Stimulated activated CD8-positive, alpha-beta memory T cell treated with anti-CD3 and anti-CD28 coated beads, Interleukin-12 subunit alpha, Interleukin-12 subunit beta, amount 100 ng/mL, for 4 hours (primary cell): ENCODE results near the gene SOAT2.
"Not testable (repeated sequence)": the region's sequence is repeated elsewhere in the genome, so short reads cannot be mapped to it uniquely, and the experiment has no call there.

Experiments used
- DNase-seq: peaks from one replicate; pipeline ENCODE4 v3.0.0-alpha.2; 2020; ENCODE audit warnings: low read depth

Gene SOAT2

GRCh38 chr12:53147653-53148052 is 44.4 kb downstream of the SOAT2 start:
- no peak for DNase-seq

- no peak for DNase-seq
These were observed 47.8 kb downstream of the SOAT2 start for GRCh38 chr12:53151039-53151438.

- DNase-seq = no peak
These were observed 49.1 kb downstream of the SOAT2 start for GRCh38 chr12:53152390-53152789.

GRCh38 chr12:53159195-53159839 is 56.0 kb downstream of the SOAT2 start:
- peak; percentile 74 for DNase-seq

GRCh38 chr12:53160000-53160399 is 56.7 kb downstream of the SOAT2 start:
- DNase-seq = no peak

GRCh38 chr12:53160673-53161072 is 57.4 kb downstream of the SOAT2 start:
- no peak for DNase-seq

- no peak for DNase-seq
These were observed 58.0 kb downstream of the SOAT2 start for GRCh38 chr12:53161119-53161911.

- DNase-seq = not testable (repeated sequence)
These were observed 59.7 kb downstream of the SOAT2 start for GRCh38 chr12:53163008-53163407.

- DNase-seq = no peak
These were observed 63.6 kb downstream of the SOAT2 start for GRCh38 chr12:53166837-53167236.

- no peak for DNase-seq
These were observed 66.4 kb downstream of the SOAT2 start for GRCh38 chr12:53169644-53170043.

GRCh38 chr12:53170215-53170614 is 66.9 kb downstream of the SOAT2 start:
- DNase-seq = no peak

GRCh38 chr12:53170876-53171724 is 67.8 kb downstream of the SOAT2 start:
- DNase-seq = no peak

- DNase-seq = no peak
These were observed 68.5 kb downstream of the SOAT2 start for GRCh38 chr12:53171725-53172329.

GRCh38 chr12:53172352-53172751 is 69.1 kb downstream of the SOAT2 start:
- DNase-seq = no peak

- DNase-seq = no peak
These were observed 69.9 kb downstream of the SOAT2 start for GRCh38 chr12:53173085-53173715.
